A673 (cell line): Measurements from ENCODE around the gene ESR1.

Experiments used
- EZH2 ChIP-seq: fragments of 200-600 bp; sonication (generic); IDR thresholded peaks from 2 replicates; pipeline ENCODE4 v1.6.1; 2017; ENCODE audit warnings: borderline replicate concordance, low read depth, mild to moderate bottlenecking, mixed read lengths, antibody characterized with exemption, low read length; ENCODE audit not compliant: poor library complexity, severe bottlenecking
- TF ChIP-seq, protein P1 (sequence below): fragments of 300-800, 200-600 bp; sonication (generic); conservative IDR thresholded peaks from 2 replicates; pipeline ENCODE4 v1.5.1; 2017; ENCODE audit warnings: low read depth, mild to moderate bottlenecking, antibody characterized with exemption, low read length, moderate library complexity, mixed read lengths

DNA sequence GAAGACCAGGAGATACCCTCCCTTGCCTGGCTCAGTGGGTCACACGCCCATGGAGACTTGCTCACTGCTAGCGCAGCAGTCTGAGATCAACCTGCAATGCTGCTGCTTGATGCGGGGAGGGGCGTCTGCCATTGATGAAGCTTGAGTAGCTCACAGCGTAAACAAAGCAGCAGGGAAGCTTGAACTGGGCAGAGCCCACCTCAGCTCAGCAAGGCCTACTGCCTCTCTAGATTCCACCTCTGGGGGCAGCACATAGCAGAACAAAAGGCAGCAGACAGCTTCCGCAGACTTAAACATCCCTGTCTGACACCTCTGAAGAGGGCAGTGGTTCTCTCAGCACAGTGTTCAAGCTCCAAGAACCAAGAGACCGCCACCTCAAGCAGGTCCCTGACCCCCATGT lies 271.3 kb downstream of the ESR1 start:
- TF ChIP-seq, protein P1, sequence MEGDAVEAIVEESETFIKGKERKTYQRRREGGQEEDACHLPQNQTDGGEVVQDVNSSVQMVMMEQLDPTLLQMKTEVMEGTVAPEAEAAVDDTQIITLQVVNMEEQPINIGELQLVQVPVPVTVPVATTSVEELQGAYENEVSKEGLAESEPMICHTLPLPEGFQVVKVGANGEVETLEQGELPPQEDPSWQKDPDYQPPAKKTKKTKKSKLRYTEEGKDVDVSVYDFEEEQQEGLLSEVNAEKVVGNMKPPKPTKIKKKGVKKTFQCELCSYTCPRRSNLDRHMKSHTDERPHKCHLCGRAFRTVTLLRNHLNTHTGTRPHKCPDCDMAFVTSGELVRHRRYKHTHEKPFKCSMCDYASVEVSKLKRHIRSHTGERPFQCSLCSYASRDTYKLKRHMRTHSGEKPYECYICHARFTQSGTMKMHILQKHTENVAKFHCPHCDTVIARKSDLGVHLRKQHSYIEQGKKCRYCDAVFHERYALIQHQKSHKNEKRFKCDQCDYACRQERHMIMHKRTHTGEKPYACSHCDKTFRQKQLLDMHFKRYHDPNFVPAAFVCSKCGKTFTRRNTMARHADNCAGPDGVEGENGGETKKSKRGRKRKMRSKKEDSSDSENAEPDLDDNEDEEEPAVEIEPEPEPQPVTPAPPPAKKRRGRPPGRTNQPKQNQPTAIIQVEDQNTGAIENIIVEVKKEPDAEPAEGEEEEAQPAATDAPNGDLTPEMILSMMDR, result no peak
- no peak for TF ChIP-seq EZH2
